Measurements from ENCODE around the gene RALGAPA2. TPM values are rescaled to one million over a fixed set of nuclear protein-coding genes. Genes with fewer than 3 reads are reported as not detected.

The RALGAPA2 gene
- total RNA-seq, 4 donors from 2014 or later: 13.3 to 29.8 (median 23.6) TPM

GRCh38 chr20:20552076-20552475 is 160.4 kb downstream of the RALGAPA2 start:
- intact Hi-C loops (cut with DNase I): no loop called here
- H3K27me3 ChIP-seq: no peaks in the 10 kb centered on the region
- no peak overlapping the region for H3K27ac ChIP-seq
- DNase-seq: no peak
- no peaks in the 10 kb centered on the region for H3K9me3 ChIP-seq
- H3K4me3 ChIP-seq: no peak overlapping the region
- WGBS, 2 donors: 64 to 77% methylated on average over 4 of the region's 4 CpGs
- no peak for TF ChIP-seq POLR2A (IDR thresholded peaks at IDR 0.05)
- TF ChIP-seq, protein P1, sequence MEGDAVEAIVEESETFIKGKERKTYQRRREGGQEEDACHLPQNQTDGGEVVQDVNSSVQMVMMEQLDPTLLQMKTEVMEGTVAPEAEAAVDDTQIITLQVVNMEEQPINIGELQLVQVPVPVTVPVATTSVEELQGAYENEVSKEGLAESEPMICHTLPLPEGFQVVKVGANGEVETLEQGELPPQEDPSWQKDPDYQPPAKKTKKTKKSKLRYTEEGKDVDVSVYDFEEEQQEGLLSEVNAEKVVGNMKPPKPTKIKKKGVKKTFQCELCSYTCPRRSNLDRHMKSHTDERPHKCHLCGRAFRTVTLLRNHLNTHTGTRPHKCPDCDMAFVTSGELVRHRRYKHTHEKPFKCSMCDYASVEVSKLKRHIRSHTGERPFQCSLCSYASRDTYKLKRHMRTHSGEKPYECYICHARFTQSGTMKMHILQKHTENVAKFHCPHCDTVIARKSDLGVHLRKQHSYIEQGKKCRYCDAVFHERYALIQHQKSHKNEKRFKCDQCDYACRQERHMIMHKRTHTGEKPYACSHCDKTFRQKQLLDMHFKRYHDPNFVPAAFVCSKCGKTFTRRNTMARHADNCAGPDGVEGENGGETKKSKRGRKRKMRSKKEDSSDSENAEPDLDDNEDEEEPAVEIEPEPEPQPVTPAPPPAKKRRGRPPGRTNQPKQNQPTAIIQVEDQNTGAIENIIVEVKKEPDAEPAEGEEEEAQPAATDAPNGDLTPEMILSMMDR (IDR thresholded peaks at IDR 0.05): no peak
- H3K36me3 ChIP-seq: peaks cover 0 to 18% (median 0%) of the 10 kb centered on the region in 3 donors
- peaks cover 2 to 52% (median 6%) of the 10 kb centered on the region in 3 donors for H3K4me1 ChIP-seq

DNA sequence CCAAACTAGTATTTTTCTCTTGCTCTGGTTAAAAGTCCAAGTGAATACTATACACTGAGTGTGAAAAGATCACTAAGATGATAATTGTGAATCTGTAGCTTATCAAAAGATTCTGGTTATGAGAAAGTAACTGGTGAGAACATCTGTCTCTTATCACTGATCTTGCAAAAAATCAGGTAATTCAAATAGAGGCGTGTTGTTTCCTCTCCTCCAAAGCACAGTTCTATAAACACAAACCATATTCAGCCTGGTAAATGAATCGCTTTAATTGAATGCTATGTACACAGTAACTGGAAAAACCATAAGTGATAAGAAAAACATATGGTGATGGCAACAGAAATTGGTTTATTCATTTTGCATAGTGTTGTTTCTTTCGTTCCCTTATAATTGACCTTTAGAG is 161.0 kb downstream of the RALGAPA2 start:
- intact Hi-C loops (cut with DNase I): no loop called here
- WGBS, 2 donors: 87 to 90% methylated on average over 3 of the region's 3 CpGs
- TF ChIP-seq, protein P1 (IDR thresholded peaks at IDR 0.05): no peak
- TF ChIP-seq POLR2A (IDR thresholded peaks at IDR 0.05): no peak
- H3K27ac ChIP-seq: no peak overlapping the region
- no peaks in the 10 kb centered on the region for H3K9me3 ChIP-seq
- no peak for DNase-seq
- H3K27me3 ChIP-seq: no peaks in the 10 kb centered on the region
- peaks cover 2 to 52% (median 6%) of the 10 kb centered on the region in 3 donors for H3K4me1 ChIP-seq
- H3K4me3 ChIP-seq: no peak overlapping the region
- peaks cover 0 to 17% (median 0%) of the 10 kb centered on the region in 3 donors for H3K36me3 ChIP-seq

DNA sequence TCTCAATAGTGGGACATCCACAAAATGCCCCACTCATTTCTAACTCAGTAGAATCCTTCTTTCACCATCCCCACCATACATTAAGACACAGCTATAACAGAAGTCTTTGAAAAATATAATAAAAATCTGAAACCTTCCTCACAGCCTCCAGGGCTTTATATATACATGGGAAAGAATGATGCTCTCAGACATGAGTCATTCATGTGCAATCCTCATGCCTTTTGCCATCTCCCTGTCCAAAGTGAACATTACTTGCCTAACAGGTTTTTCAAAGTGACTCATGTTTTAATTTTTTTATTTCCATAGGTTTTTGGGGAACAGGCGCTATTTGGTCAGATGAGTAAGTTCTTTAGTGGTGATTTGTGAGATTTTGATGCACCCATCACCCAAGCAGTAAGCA is 162.7 kb downstream of the RALGAPA2 start:
- Histone ChIP-seq H3K36me3 (peaks cover 0 to 28% (median 0%) of the 10 kb centered on the region in 3 donors), H3K4me3 (no peak overlapping the region), H3K9me3 (no peaks in the 10 kb centered on the region), H3K27me3 (no peaks in the 10 kb centered on the region), H3K27ac (peak overlapping the region; percentile 54 to 86 (median 71)), H3K4me1 (peaks cover 2 to 52% (median 6%) of the 10 kb centered on the region in 3 donors)
- WGBS, 2 donors: 45 to 57% methylated on average over 1 of the region's 1 CpG
- intact Hi-C loops (cut with DNase I): no loop called here
- DNase-seq: no peak
- no peak for TF ChIP-seq POLR2A (IDR thresholded peaks at IDR 0.05)
- TF ChIP-seq, protein P1 (IDR thresholded peaks at IDR 0.05): no peak

- Histone ChIP-seq H3K4me3 (no peak overlapping the region), H3K27me3 (no peaks in the 10 kb centered on the region), H3K36me3 (peaks cover 0 to 32% (median 0%) of the 10 kb centered on the region in 3 donors), H3K9me3 (no peaks in the 10 kb centered on the region), H3K27ac (peak overlapping the region; percentile 54 to 86 (median 71)), H3K4me1 (peaks cover 2 to 52% (median 6%) of the 10 kb centered on the region in 3 donors)
- DNase-seq: no peak
- WGBS, 2 donors: 32 to 53% methylated on average over 6 of the region's 6 CpGs
- no peak for TF ChIP-seq POLR2A (IDR thresholded peaks at IDR 0.05)
- TF ChIP-seq, protein P1 (IDR thresholded peaks at IDR 0.05): no peak
- intact Hi-C loops (cut with DNase I): no loop called here
Observed at GRCh38 chr20:20549267-20549612, 163.2 kb downstream of the RALGAPA2 start.

- H3K4me1 ChIP-seq: peaks cover 2 to 52% (median 6%) of the 10 kb centered on the region in 3 donors
- no peaks in the 10 kb centered on the region for H3K9me3 ChIP-seq
- H3K27ac ChIP-seq: peak overlapping the region; percentile 54 to 86 (median 71)
- DNase-seq: no peak
- intact Hi-C loops (cut with DNase I): no loop called here
- H3K36me3 ChIP-seq: peaks cover 0 to 32% (median 0%) of the 10 kb centered on the region in 3 donors
- no peak overlapping the region for H3K4me3 ChIP-seq
- WGBS, 2 donors: 44 to 60% methylated on average over 4 to 5 of the region's 5 CpGs
- no peak for TF ChIP-seq POLR2A (IDR thresholded peaks at IDR 0.05)
- TF ChIP-seq, protein P1 (IDR thresholded peaks at IDR 0.05): no peak
- H3K27me3 ChIP-seq: no peaks in the 10 kb centered on the region
Observed at GRCh38 chr20:20548527-20549266, 163.7 kb downstream of the RALGAPA2 start.
